DMS114 treated with DMSO at 0.1 percent for 48 hours (cell line): Measurements from ENCODE around the gene POMGNT2.
"Not testable (repeated sequence)": the region's sequence is repeated elsewhere in the genome, so short reads cannot be mapped to it uniquely, and the experiment has no call there.

Source experiments
- DNase-seq: peaks from one replicate; lab custom pipeline; 2025; ENCODE audit not compliant: unreplicated experiment; lab: John Stamatoyannopoulos, UW

Gene POMGNT2

GRCh38 chr3:43077261-43077660 lies 28.6 kb downstream of the POMGNT2 start:
- no peak for DNase-seq

- DNase-seq = no peak
Observed at GRCh38 chr3:43076857-43077256, 29.0 kb downstream of the POMGNT2 start.

- DNase-seq = no peak
Observed at GRCh38 chr3:43075904-43076661, 29.8 kb downstream of the POMGNT2 start.

- no peak for DNase-seq
Observed at GRCh38 chr3:43074901-43075689, 30.8 kb downstream of the POMGNT2 start.

- DNase-seq = no peak
Observed at GRCh38 chr3:43074482-43074881, 31.4 kb downstream of the POMGNT2 start.

- no peak for DNase-seq
Observed at GRCh38 chr3:43073836-43074220, 32.1 kb downstream of the POMGNT2 start.

GRCh38 chr3:43073116-43073835 lies 32.6 kb downstream of the POMGNT2 start:
- no peak for DNase-seq

GRCh38 chr3:43072361-43072760 lies 33.5 kb downstream of the POMGNT2 start:
- DNase-seq = no peak

- no peak for DNase-seq
Observed at GRCh38 chr3:43071313-43071893, 34.5 kb downstream of the POMGNT2 start.

GRCh38 chr3:43070670-43071069 lies 35.2 kb downstream of the POMGNT2 start:
- DNase-seq = not testable (repeated sequence)

- no peak for DNase-seq
Observed at GRCh38 chr3:43063114-43063513, 42.8 kb downstream of the POMGNT2 start.

GRCh38 chr3:43062564-43063040 lies 43.3 kb downstream of the POMGNT2 start:
- DNase-seq = no peak

GRCh38 chr3:43062040-43062563 lies 43.8 kb downstream of the POMGNT2 start:
- no peak for DNase-seq

GRCh38 chr3:43061101-43061895 lies 44.6 kb downstream of the POMGNT2 start:
- no peak for DNase-seq

GRCh38 chr3:43059456-43059855 lies 46.4 kb downstream of the POMGNT2 start:
- no peak for DNase-seq

- DNase-seq = no peak
Observed at GRCh38 chr3:43055806-43056770, 49.8 kb downstream of the POMGNT2 start.

GRCh38 chr3:43055393-43055792 lies 50.5 kb downstream of the POMGNT2 start:
- DNase-seq = no peak

- no peak for DNase-seq
Observed at GRCh38 chr3:43054754-43055153, 51.1 kb downstream of the POMGNT2 start.

- DNase-seq = no peak
Observed at GRCh38 chr3:43053291-43053690, 52.6 kb downstream of the POMGNT2 start.
